ENCODE measurements around the gene EIF2S2.

- no peak for TF ChIP-seq POLR2A (IDR thresholded peaks at IDR 0.05; ENCODE audit: low read length)
- no peak for TF ChIP-seq GATA1 (IDR thresholded peaks at IDR 0.05; ENCODE audit: low read depth, low read length)
These were observed 2.6 kb downstream of the EIF2S2 start for GRCh38 chr20:34109442-34109841.

All from erythroblast (primary cell).